ENCODE results near the gene FCRL2. TPM values are rescaled to one million over a fixed set of nuclear protein-coding genes. Genes with fewer than 3 reads are reported as not detected.

FCRL2 gene
- total RNA-seq, 1 experiment from 2014 or later: not detected

DNA sequence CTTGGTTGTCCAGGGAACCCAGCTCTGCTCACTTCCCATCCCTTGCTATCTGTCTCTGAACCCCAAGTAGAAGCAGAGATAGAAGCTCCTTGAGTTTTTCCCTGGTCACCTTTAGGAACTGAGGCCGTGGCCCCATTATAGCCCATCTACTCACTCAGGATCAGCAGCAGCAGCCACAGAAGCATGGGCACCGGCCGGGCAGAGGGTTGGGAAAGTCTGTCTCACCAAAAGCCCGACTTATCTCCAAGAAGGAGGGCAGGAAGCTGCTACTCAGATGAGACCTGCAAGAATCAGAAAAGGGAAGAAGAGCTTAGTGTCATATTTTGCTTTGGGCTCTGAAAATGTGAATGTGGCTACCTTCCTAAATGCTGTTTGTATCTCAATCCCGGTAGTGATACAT is 76.6 kb downstream of the FCRL2 start:
- no peak for DNase-seq (ENCODE audit: low read depth)
- in situ Hi-C loops (cut with HindIII; ENCODE audit: low pct_unique_long_range_greater_than_20kb, low sequenced_read_pairs): no loop called here

DNA sequence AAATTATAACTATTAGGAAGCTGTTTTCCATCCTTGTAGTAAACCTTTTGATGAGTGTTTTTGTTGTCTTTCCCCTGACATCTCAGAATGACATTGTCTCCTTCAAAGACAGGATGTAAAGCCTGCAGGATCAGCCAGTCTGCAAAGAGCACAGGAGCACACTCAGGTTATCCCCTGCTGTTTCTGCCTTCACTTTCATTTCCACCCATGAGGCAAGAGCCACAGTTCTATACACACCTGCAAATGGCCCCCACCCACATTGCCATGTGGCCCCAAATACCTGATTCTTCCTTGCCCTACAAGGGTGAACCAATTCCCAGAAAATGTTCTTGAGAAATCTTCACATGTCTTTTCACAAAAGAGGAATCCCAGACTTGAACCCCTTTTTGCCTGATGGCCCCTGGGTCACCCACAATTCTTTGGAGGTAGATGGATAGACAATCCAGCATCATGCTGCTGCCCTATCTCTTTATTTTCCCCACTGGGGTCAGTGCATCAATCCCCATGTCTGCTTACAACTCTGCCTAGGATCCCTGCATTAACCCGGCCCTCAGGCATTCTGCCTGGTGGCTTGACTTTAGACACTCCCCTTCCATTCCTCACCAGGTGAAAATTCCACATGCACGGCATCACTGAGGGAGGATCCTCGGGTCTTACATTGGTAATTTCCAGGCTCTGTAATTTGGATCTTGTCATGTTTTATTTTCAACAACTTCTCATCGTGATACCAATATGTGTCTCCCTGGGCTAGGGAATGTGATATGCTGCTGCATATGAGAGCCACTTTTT is 79.0 kb downstream of the FCRL2 start:
- in situ Hi-C loops (cut with HindIII; ENCODE audit: low pct_unique_long_range_greater_than_20kb, low sequenced_read_pairs): no loop called here
- DNase-seq (ENCODE audit: low read depth): no peak

DNA sequence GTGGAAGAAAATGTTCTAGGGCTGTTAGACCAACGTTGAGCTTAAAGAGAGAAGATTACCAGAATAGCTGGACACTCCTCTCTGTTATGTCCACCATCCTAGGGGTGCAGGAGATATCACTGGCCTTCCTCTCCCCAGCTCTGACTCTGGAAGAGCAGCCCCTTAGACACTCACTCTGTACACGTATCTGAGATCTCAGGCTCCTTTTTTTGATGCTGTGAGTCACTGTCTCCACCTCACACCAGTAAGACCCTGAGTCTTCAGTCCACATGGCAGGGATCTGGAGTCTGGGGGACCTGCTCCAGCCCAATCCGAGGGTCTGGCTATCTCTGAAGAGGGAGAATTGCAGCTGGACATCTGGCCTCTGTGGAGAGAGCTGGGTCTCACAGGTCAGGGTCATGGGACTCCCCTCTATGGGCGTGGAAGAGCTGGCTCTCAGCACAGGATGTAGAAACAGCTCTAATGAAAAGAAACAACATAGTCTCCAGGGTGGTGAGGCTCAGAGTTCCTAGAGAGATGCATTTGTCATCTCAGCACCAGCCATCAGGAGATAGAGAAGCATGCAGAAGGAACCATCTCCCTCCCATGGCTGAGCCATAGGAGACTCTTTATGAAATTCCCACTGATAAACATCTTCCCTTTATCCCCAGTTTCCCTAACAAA is 79.8 kb downstream of the FCRL2 start:
- in situ Hi-C loops (cut with HindIII; ENCODE audit: low pct_unique_long_range_greater_than_20kb, low sequenced_read_pairs): no loop called here
- no peak for DNase-seq (ENCODE audit: low read depth)

Other genes with a start within 250 kb of the FCRL2 start
- gene FCRL5, start 224.6 kb downstream of the FCRL2 start, total RNA-seq (2014; rRNA removed; shearing (Covaris generic); ENCODE audit: low replicate concordance): not detected in 2 replicates
- not detected in 2 replicates for gene FCRL4, start 179.0 kb downstream of the FCRL2 start, total RNA-seq (2014; rRNA removed; shearing (Covaris generic); ENCODE audit: low replicate concordance)
- gene FCRL3, start 76.4 kb downstream of the FCRL2 start, total RNA-seq (2014; rRNA removed; shearing (Covaris generic); ENCODE audit: low replicate concordance): not detected in 2 replicates
- gene FCRL1, start 43.0 kb upstream of the FCRL2 start, total RNA-seq (2014; rRNA removed; shearing (Covaris generic); ENCODE audit: low replicate concordance): not detected in 2 replicates
- gene CD5L, start 64.7 kb upstream of the FCRL2 start, total RNA-seq (2014; rRNA removed; shearing (Covaris generic); ENCODE audit: low replicate concordance): not detected in 2 replicates
- gene KIRREL1, start 216.5 kb upstream of the FCRL2 start, total RNA-seq (2014; rRNA removed; shearing (Covaris generic); ENCODE audit: low replicate concordance): 62.9 and 80.2 TPM in 2 replicates